Suprapubic skin (tissue), 4 donors: ENCODE data around the gene RFESD. TPM values are rescaled to one million over a fixed set of nuclear protein-coding genes. Genes with fewer than 3 reads are reported as not detected.

ENCODE experiments used
- DNase-seq, 2 donors: peaks; one replicate each; pipeline ENCODE4 v3.0.0-alpha.2; 2019; ENCODE audit warnings: low spot score in 2 of 2
- H3K27ac ChIP-seq: fragments of 200-600 bp; sonication (generic); one replicate; pipeline ENCODE4 v1.5.1; 2019
- H3K27me3 ChIP-seq: fragments of 200-600 bp; sonication (generic); one replicate; pipeline ENCODE4 v1.5.1; 2019
- H3K36me3 ChIP-seq: fragments of 200-600 bp; sonication (generic); one replicate; pipeline ENCODE4 v1.5.1; 2019
- H3K4me1 ChIP-seq: fragments of 200-600 bp; sonication (generic); one replicate; pipeline ENCODE4 v1.5.1; 2019
- H3K4me3 ChIP-seq: fragments of 200-600 bp; sonication (generic); one replicate; pipeline ENCODE4 v1.5.1; 2019; ENCODE audit warnings: mild to moderate bottlenecking
- H3K9me3 ChIP-seq: fragments of 200-600 bp; sonication (generic); one replicate; pipeline ENCODE4 v1.5.1; 2019
- CTCF ChIP-seq, 2 donors: fragments of 200-600 bp in 1 of 2; fragments of 450-650 bp in 1 of 2; sonication (generic) in 1 of 2; IDR thresholded peaks; one replicate each; pipeline ENCODE4 v1.5.1; 2016 to 2019; ENCODE audit warnings: antibody characterized with exemption in 2 of 2, mild to moderate bottlenecking in 1 of 2, moderate library complexity in 1 of 2
- EP300 ChIP-seq: sonication (generic); formaldehyde crosslinking; IDR thresholded peaks from one replicate; pipeline ENCODE4 v1.6.1; 2017; ENCODE audit warnings: antibody characterized with exemption
- POLR2A ChIP-seq, 2 donors: fragments of 450-650 bp; IDR thresholded peaks; one replicate each; pipeline ENCODE4 v1.6.1; 2017; ENCODE audit warnings: antibody characterized with exemption in 2 of 2, mild to moderate bottlenecking in 2 of 2, moderate library complexity in 2 of 2
- POLR2AphosphoS5 ChIP-seq, 3 donors: sonication (generic); formaldehyde crosslinking; IDR thresholded peaks; one replicate each; pipeline ENCODE4 v1.6.1; 2017; ENCODE audit warnings: antibody characterized with exemption in 3 of 3
- WGBS: methylation state at CpG from one replicate; pipeline ENCODE4 v1.1.5; 2018; 5-methylcytosine and 5-hydroxymethylcytosine counted together
- total RNA-seq, 4 donors: library from RNA; depleted of rRNA; stranded (reverse); fragments of >200 nt; gene quantifications; one replicate each; pipeline ENCODE4 v1.1.0, GENCODE V29; 2016

RFESD gene
- total RNA-seq, 4 donors from 2014 or later, result 3.5 to 7.6 (median 4.6) TPM

GRCh38 chr5:95684361-95684760 is 37.8 kb downstream of the RFESD start:
- 81% methylated on average over 2 of the region's 2 CpGs for WGBS
- Histone ChIP-seq H3K27ac (no peak overlapping the region), H3K4me3 (no peak overlapping the region), H3K27me3 (no peaks in the 10 kb centered on the region), H3K9me3 (no peaks in the 10 kb centered on the region), H3K36me3 (no peaks in the 10 kb centered on the region), H3K4me1 (no peaks in the 10 kb centered on the region)
- DNase-seq, result no peak
- TF ChIP-seq CTCF (IDR thresholded peaks at IDR 0.05) (no peak), POLR2A (IDR thresholded peaks at IDR 0.05) (no peak), POLR2AphosphoS5 (IDR thresholded peaks at IDR 0.05) (no peak), EP300 (no peak)

- DNase-seq, result no peak
- WGBS, result 79% methylated on average over 2 of the region's 2 CpGs
Observed at GRCh38 chr5:95686651-95687050, 40.1 kb downstream of the RFESD start.

GRCh38 chr5:95689680-95690079 is 43.1 kb downstream of the RFESD start:
- no peak for TF ChIP-seq POLR2AphosphoS5 (IDR thresholded peaks at IDR 0.05)
- no peak for TF ChIP-seq POLR2A (IDR thresholded peaks at IDR 0.05)
- TF ChIP-seq EP300, result no peak
- no peak for TF ChIP-seq CTCF (IDR thresholded peaks at IDR 0.05)
- H3K27ac ChIP-seq, result no peak overlapping the region
- no peaks in the 10 kb centered on the region for H3K4me1 ChIP-seq
- no peak overlapping the region for H3K4me3 ChIP-seq
- no peak for DNase-seq
- H3K36me3 ChIP-seq, result no peaks in the 10 kb centered on the region
- H3K9me3 ChIP-seq, result no peaks in the 10 kb centered on the region
- 90% methylated on average over 1 of the region's 1 CpG for WGBS
- H3K27me3 ChIP-seq, result no peaks in the 10 kb centered on the region

More at GRCh38 chr5:95686651-95687050, 40.1 kb downstream of the RFESD start:
- Histone ChIP-seq H3K27ac (no peak overlapping the region), H3K9me3 (no peaks in the 10 kb centered on the region), H3K36me3 (no peaks in the 10 kb centered on the region), H3K27me3 (no peaks in the 10 kb centered on the region), H3K4me1 (no peaks in the 10 kb centered on the region), H3K4me3 (no peak overlapping the region)
- TF ChIP-seq EP300 (no peak), POLR2A (IDR thresholded peaks at IDR 0.05) (no peak), POLR2AphosphoS5 (IDR thresholded peaks at IDR 0.05) (no peak), CTCF (IDR thresholded peaks at IDR 0.05) (no peak)

- Histone ChIP-seq H3K4me1 (no peaks in the 10 kb centered on the region), H3K27ac (no peak overlapping the region), H3K4me3 (no peak overlapping the region), H3K27me3 (no peaks in the 10 kb centered on the region), H3K9me3 (no peaks in the 10 kb centered on the region), H3K36me3 (no peaks in the 10 kb centered on the region)
- DNase-seq, result no peak
- TF ChIP-seq POLR2AphosphoS5 (IDR thresholded peaks at IDR 0.05) (no peak), EP300 (no peak), CTCF (IDR thresholded peaks at IDR 0.05) (no peak), POLR2A (IDR thresholded peaks at IDR 0.05) (no peak)
Observed at GRCh38 chr5:95690333-95690732, 43.8 kb downstream of the RFESD start.

- peaks cover 4% of the 10 kb centered on the region for H3K4me1 ChIP-seq
- H3K36me3 ChIP-seq, result no peaks in the 10 kb centered on the region
- H3K9me3 ChIP-seq, result no peaks in the 10 kb centered on the region
- H3K27me3 ChIP-seq, result no peaks in the 10 kb centered on the region
- DNase-seq, result no peak
- TF ChIP-seq POLR2AphosphoS5 (IDR thresholded peaks at IDR 0.05) (no peak), CTCF (IDR thresholded peaks at IDR 0.05) (no peak), EP300 (no peak), POLR2A (IDR thresholded peaks at IDR 0.05) (no peak)
- WGBS, result 32% methylated on average over 7 of the region's 7 CpGs
- no peak overlapping the region for H3K4me3 ChIP-seq
- no peak overlapping the region for H3K27ac ChIP-seq
Observed at GRCh38 chr5:95697781-95698681, 51.5 kb downstream of the RFESD start.
